Liver (tissue), 9 donors: ENCODE measurements around the gene LRRC4B. TPM values are rescaled to one million over a fixed set of nuclear protein-coding genes. Genes with fewer than 3 reads are reported as not detected.

Experiments used
- DNase-seq: peaks from one replicate; pipeline ENCODE4 v3.0.0-alpha.2; 2017; ENCODE audit warnings: low spot score
- H3K27ac ChIP-seq, 2 donors: one replicate each; pipeline ENCODE4 v1.7.0; 2013; ENCODE audit warnings: inconsistent platforms in 2 of 2, low read length in 2 of 2, control low read depth in 1 of 2, low read depth in 1 of 2, mild to moderate bottlenecking in 1 of 2
- H3K27me3 ChIP-seq, 4 donors: one replicate each; pipeline versions ENCODE4 v1.6.1 to v1.7.0; 2013; ENCODE audit warnings: low read length in 3 of 4, inconsistent platforms in 1 of 4, mild to moderate bottlenecking in 1 of 4, moderate library complexity in 1 of 4; ENCODE audit not compliant: control insufficient read depth in 4 of 4, insufficient read depth in 4 of 4
- H3K36me3 ChIP-seq, 4 donors: one replicate each; pipeline versions ENCODE4 v1.6.1 to v1.7.0; 2013; ENCODE audit warnings: low read length in 3 of 4, mild to moderate bottlenecking in 3 of 4, low read depth in 1 of 4, moderate library complexity in 1 of 4; ENCODE audit not compliant: control insufficient read depth in 4 of 4, insufficient read depth in 3 of 4
- H3K4me1 ChIP-seq, 4 donors: one replicate each; pipeline versions ENCODE4 v1.6.1 to v1.7.0; 2013; ENCODE audit warnings: low read length in 3 of 4, mild to moderate bottlenecking in 3 of 4, moderate library complexity in 1 of 4; ENCODE audit not compliant: control insufficient read depth in 4 of 4, insufficient read depth in 4 of 4
- H3K4me3 ChIP-seq, 3 donors: one replicate each; pipeline versions ENCODE4 v1.6.1 to v1.7.0; 2013; ENCODE audit warnings: low read length in 3 of 3, control low read depth in 1 of 3, low read depth in 1 of 3, mild to moderate bottlenecking in 1 of 3
- H3K9ac ChIP-seq, 2 donors: one replicate each; pipeline ENCODE4 v1.7.0; 2013; ENCODE audit warnings: low read length in 2 of 2, mild to moderate bottlenecking in 2 of 2, moderate library complexity in 2 of 2, control low read depth in 1 of 2, low read depth in 1 of 2
- H3K9me3 ChIP-seq, 4 donors: one replicate each; pipeline versions ENCODE4 v1.6.1 to v1.7.0; 2013; ENCODE audit warnings: low read length in 3 of 4; ENCODE audit not compliant: control insufficient read depth in 4 of 4
- ATF3 ChIP-seq: IDR thresholded peaks from 2 replicates; pipeline ENCODE4 v1.6.1; 2016; ENCODE audit warnings: antibody characterized with exemption
- CTCF ChIP-seq: fragments of 150-350 bp; IDR thresholded peaks from 2 replicates; pipeline ENCODE4 v1.5.1; 2017; ENCODE audit warnings: improper control_type of control experiment, low read depth, low read length; ENCODE audit not compliant: missing input control
- EGR1 ChIP-seq, 2 donors: IDR thresholded peaks; 2 replicates each; pipeline ENCODE4 v1.6.1; 2016 to 2018; ENCODE audit warnings: antibody characterized with exemption in 2 of 2, low read depth in 2 of 2
- FOXA1 ChIP-seq: IDR thresholded peaks from 2 replicates; pipeline ENCODE4 v1.6.1; 2016; ENCODE audit warnings: antibody characterized with exemption
- FOXA2 ChIP-seq: IDR thresholded peaks from 2 replicates; pipeline ENCODE4 v1.6.1; 2016; ENCODE audit warnings: antibody characterized with exemption
- GABPA ChIP-seq, 2 donors: IDR thresholded peaks in 1 of 2; conservative IDR thresholded peaks in 1 of 2; 2 replicates each; pipeline ENCODE4 v1.6.1; 2016; ENCODE audit warnings: antibody characterized with exemption in 2 of 2, mild to moderate bottlenecking in 1 of 2, moderate library complexity in 1 of 2
- HNF4A ChIP-seq, 2 donors: conservative IDR thresholded peaks; 2 replicates each; pipeline ENCODE4 v1.6.1; 2016; ENCODE audit warnings: antibody characterized with exemption in 2 of 2, mild to moderate bottlenecking in 2 of 2
- HNF4G ChIP-seq: IDR thresholded peaks from 2 replicates; pipeline ENCODE4 v1.6.1; 2016; ENCODE audit warnings: antibody characterized with exemption
- JUND ChIP-seq, 2 donors: IDR thresholded peaks; 2 replicates each; pipeline ENCODE4 v1.6.1; 2016; ENCODE audit warnings: antibody characterized with exemption in 2 of 2
- NR2F2 ChIP-seq: IDR thresholded peaks from 2 replicates; pipeline ENCODE4 v1.6.1; 2016; ENCODE audit warnings: antibody characterized with exemption
- RAD21 ChIP-seq, 2 donors: IDR thresholded peaks; 2 replicates each; pipeline ENCODE4 v1.6.1; 2016; ENCODE audit warnings: antibody characterized with exemption in 2 of 2, mild to moderate bottlenecking in 2 of 2
- SP1 ChIP-seq: IDR thresholded peaks from 2 replicates; pipeline ENCODE4 v1.6.1; 2018; ENCODE audit warnings: antibody characterized with exemption, mild to moderate bottlenecking
- TAF1 ChIP-seq: conservative IDR thresholded peaks from 2 replicates; pipeline ENCODE4 v1.6.1; 2016; ENCODE audit warnings: antibody characterized with exemption, mild to moderate bottlenecking
- ZBTB33 ChIP-seq: IDR thresholded peaks from 2 replicates; pipeline ENCODE4 v1.6.1; 2016; ENCODE audit warnings: antibody characterized with exemption
- WGBS: extraction: QIAGEN DNeasy Blood & Tissue Kit; methylation state at CpG from one replicate; pipeline ENCODE4 v1.1.7; 2013; 5-methylcytosine and 5-hydroxymethylcytosine counted together
- polyA plus RNA-seq, 2 donors: library from polyadenylated mRNA; stranded (reverse) in 1 of 2; unstranded in 1 of 2; fragments of 200-250 nt in 1 of 2; fragments of >200 nt in 1 of 2; fragmentation: Nextera tagmentation in 1 of 2; extraction: Ambion mirVana in 1 of 2; gene quantifications; one replicate each; pipeline versions ENCODE4 v1.2.1 to v1.2.3, GENCODE V29; 2013 to 2015
- total RNA-seq, 2 donors: library from RNA; depleted of rRNA; stranded (reverse); fragments of >200 nt; gene quantifications; one replicate each; pipeline ENCODE4 v1.2.3, GENCODE V29; 2014
- TF ChIP-seq, protein P1 (sequence below): IDR thresholded peaks from 2 replicates; pipeline ENCODE4 v1.6.1; 2016; ENCODE audit warnings: antibody characterized with exemption, mild to moderate bottlenecking
- donor health status: healthy.
- donor health status: healthy.
- donor health status: healthy.
- donor health status: healthy.
- donor health status: healthy.

LRRC4B gene
- total and polyA plus RNA-seq, 4 donors: 0.11 to 1.1 (median 0.79) TPM

DNA sequence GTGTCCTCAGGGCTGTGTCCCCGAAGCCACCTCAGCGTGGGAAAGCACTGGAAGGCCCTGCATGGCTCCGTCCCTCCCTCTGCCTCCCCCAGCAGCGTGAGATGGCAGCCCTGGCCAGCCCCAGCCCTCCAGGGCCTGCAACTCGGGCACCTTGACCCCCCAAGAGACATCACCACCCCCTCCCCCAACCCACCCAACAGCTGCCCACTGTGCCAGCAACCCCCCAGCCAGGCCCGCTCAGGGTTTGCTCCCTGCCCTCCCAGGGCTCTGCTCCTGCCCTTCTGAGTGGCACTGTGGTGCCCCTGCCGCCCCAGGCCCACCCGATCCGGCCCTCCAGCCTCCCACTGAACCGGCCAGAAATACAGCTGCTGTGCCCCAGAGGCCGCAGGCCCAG lies 53.1 kb downstream of the LRRC4B start:
- Histone ChIP-seq H3K27me3 (no peaks in the 10 kb centered on the region), H3K4me1 (peaks cover 10 to 26% (median 18%) of the 10 kb centered on the region in 4 donors), H3K9ac (no peak overlapping the region), H3K36me3 (no peaks in the 10 kb centered on the region), H3K9me3 (no peaks in the 10 kb centered on the region), H3K27ac (no peak overlapping the region), H3K4me3 (no peak overlapping the region)
- no peak for DNase-seq
- 75% methylated on average over 11 of the region's 11 CpGs for WGBS
- TF ChIP-seq ZBTB33: no peak
- TF ChIP-seq RAD21 (IDR thresholded peaks at IDR 0.05): no peak
- TF ChIP-seq CTCF: no peak
- no peak for TF ChIP-seq JUND (IDR thresholded peaks at IDR 0.05)
- no peak for TF ChIP-seq HNF4G
- no peak for TF ChIP-seq ATF3

DNA sequence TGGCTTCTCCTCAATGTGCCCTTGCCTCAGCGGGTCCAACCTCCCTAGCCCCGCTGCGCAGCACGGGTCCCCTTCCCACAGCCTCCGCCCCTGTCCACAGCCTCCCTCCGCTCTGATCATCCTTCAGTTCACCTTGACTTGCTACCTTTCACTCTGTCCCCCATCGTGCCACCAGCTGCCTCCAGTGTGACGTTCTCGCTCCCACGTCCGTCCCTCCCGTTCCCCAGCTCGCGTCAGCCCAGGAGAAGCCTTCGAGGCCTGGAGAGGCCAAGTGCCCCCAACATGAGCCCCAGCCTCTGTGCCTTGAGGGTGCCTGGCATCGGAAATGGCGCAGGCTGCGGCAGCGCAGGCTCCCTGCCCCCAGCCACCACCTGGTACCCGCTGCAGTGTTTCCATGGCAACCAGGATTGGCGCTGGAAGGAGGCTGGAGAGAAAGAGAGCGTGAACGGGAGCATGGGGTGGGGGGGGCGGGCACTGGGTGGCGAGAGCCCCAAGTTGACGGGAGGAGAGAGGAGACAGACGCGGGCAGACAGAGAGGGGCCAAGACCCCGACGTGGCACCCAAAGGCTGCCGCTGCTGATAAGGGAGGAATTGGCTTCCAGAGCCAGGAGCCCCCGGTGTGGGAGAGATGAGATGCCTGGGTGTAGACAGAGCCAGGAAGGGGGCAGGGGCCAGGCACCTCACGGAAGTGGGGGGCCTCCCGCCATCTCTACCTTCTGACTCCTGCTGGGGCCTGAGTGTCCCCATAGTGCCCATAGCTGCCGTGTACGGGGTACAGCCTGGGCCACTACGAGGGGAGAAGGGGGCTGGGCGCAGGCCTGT lies 53.7 kb downstream of the LRRC4B start:
- Histone ChIP-seq H3K27me3 (no peaks in the 10 kb centered on the region), H3K9ac (no peak overlapping the region), H3K27ac (peak overlapping the region in 1 of 2 donors; percentile 84), H3K4me1 (peaks cover 10 to 26% (median 18%) of the 10 kb centered on the region in 4 donors), H3K36me3 (no peaks in the 10 kb centered on the region), H3K9me3 (no peaks in the 10 kb centered on the region), H3K4me3 (no peak overlapping the region)
- no peak for DNase-seq
- TF ChIP-seq TAF1 (no peak), FOXA1 (no peak), GABPA (IDR thresholded peaks at IDR 0.05 in 1 of 2, conservative IDR thresholded peaks at IDR 0.05 in 1 of 2) (no peak), FOXA2 (no peak), EGR1 (IDR thresholded peaks at IDR 0.05; ENCODE audit: low read depth in 2 of 2) (no peak), JUND (IDR thresholded peaks at IDR 0.05) (no peak), NR2F2 (no peak), HNF4A (conservative IDR thresholded peaks at IDR 0.05) (no peak), SP1 (no peak), ATF3 (no peak), ZBTB33 (no peak)
- TF ChIP-seq, protein P1, sequence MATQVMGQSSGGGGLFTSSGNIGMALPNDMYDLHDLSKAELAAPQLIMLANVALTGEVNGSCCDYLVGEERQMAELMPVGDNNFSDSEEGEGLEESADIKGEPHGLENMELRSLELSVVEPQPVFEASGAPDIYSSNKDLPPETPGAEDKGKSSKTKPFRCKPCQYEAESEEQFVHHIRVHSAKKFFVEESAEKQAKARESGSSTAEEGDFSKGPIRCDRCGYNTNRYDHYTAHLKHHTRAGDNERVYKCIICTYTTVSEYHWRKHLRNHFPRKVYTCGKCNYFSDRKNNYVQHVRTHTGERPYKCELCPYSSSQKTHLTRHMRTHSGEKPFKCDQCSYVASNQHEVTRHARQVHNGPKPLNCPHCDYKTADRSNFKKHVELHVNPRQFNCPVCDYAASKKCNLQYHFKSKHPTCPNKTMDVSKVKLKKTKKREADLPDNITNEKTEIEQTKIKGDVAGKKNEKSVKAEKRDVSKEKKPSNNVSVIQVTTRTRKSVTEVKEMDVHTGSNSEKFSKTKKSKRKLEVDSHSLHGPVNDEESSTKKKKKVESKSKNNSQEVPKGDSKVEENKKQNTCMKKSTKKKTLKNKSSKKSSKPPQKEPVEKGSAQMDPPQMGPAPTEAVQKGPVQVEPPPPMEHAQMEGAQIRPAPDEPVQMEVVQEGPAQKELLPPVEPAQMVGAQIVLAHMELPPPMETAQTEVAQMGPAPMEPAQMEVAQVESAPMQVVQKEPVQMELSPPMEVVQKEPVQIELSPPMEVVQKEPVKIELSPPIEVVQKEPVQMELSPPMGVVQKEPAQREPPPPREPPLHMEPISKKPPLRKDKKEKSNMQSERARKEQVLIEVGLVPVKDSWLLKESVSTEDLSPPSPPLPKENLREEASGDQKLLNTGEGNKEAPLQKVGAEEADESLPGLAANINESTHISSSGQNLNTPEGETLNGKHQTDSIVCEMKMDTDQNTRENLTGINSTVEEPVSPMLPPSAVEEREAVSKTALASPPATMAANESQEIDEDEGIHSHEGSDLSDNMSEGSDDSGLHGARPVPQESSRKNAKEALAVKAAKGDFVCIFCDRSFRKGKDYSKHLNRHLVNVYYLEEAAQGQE: no peak
- 64% methylated on average over 38 of the region's 38 CpGs for WGBS
